Measurements from ENCODE around the gene WWP2.

The WWP2 gene

GRCh38 chr16:69890892-69891282, 128.8 kb downstream of the WWP2 start:
- DNase-seq = no peak

GRCh38 chr16:69892378-69892777, 130.2 kb downstream of the WWP2 start:
- no peak for DNase-seq

- DNase-seq = no peak
Measured at GRCh38 chr16:69893106-69893505, 131.0 kb downstream of the WWP2 start.

GRCh38 chr16:69894676-69895075, 132.5 kb downstream of the WWP2 start:
- no peak for DNase-seq

- no peak for DNase-seq
Measured at GRCh38 chr16:69903865-69904415, 141.8 kb downstream of the WWP2 start.

GRCh38 chr16:69904495-69905170, 142.5 kb downstream of the WWP2 start:
- DNase-seq = no peak

- no peak for DNase-seq
Measured at GRCh38 chr16:69905171-69905555, 143.0 kb downstream of the WWP2 start.

GRCh38 chr16:69906838-69907401, 144.8 kb downstream of the WWP2 start:
- DNase-seq = no peak

- no peak for DNase-seq
Measured at GRCh38 chr16:69909043-69909442, 146.9 kb downstream of the WWP2 start.

GRCh38 chr16:69909760-69910159, 147.6 kb downstream of the WWP2 start:
- DNase-seq = no peak

GRCh38 chr16:69910964-69911363, 148.8 kb downstream of the WWP2 start:
- DNase-seq = no peak

- DNase-seq = no peak
Measured at GRCh38 chr16:69916462-69916861, 154.3 kb downstream of the WWP2 start.

GRCh38 chr16:69917311-69917710, 155.2 kb downstream of the WWP2 start:
- no peak for DNase-seq

GRCh38 chr16:69917739-69918138, 155.6 kb downstream of the WWP2 start:
- no peak for DNase-seq

GRCh38 chr16:69918241-69918640, 156.1 kb downstream of the WWP2 start:
- no peak for DNase-seq

- DNase-seq = no peak
Measured at GRCh38 chr16:69921127-69921526, 159.0 kb downstream of the WWP2 start.

GRCh38 chr16:69922200-69922599, 160.1 kb downstream of the WWP2 start:
- no peak for DNase-seq

GRCh38 chr16:69924041-69924775, 162.1 kb downstream of the WWP2 start:
- no peak for DNase-seq

GRCh38 chr16:69924777-69925191, 162.7 kb downstream of the WWP2 start:
- no peak for DNase-seq

GRCh38 chr16:69925311-69925710, 163.2 kb downstream of the WWP2 start:
- DNase-seq = no peak

- no peak for DNase-seq
Measured at GRCh38 chr16:69926241-69926640, 164.1 kb downstream of the WWP2 start.

GRCh38 chr16:69927056-69927757, 165.1 kb downstream of the WWP2 start:
- no peak for DNase-seq

- DNase-seq = no peak
Measured at GRCh38 chr16:69928856-69929400, 166.8 kb downstream of the WWP2 start.

Measured in NCI-H2227 treated with DMSO at 0.1 percent for 48 hours (cell line).